Fibroblast of skin of right quadriceps (primary cell): ENCODE data around the gene ELAVL4.

Experiments used
- DNase-seq: peaks from one replicate; pipeline ENCODE4 v3.0.0-alpha.2; 2013

ELAVL4 gene

GRCh38 chr1:50108497-50109059 lies at the start of gene ELAVL4:
Gene ELAVL4 (plus strand): TSS chr1:50108920. CDS start chr1:50109190, 270 bp downstream.
- DNase-seq, result no peak

GRCh38 chr1:50060279-50060678 lies 48.4 kb upstream of the ELAVL4 start:
- peak; percentile 18 for DNase-seq

DNA sequence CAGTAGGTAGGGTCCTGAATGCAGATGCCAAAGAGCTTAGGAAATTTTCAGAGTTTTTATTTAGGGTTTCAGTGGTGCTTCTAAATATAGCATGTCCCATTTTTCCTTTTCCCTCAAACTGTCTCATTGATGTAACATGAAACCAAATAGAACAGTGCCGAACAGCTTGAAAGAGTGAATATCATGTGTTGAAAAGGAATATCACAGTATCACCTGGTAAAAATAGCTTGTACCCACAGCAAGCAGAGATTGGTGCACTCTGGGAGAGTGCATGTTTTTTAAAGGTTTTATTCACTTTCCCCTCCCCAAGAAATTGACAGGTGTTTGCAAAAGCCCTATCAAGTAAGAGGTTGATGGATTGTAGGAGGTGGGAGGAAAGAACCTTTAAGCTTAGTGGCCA lies 41.9 kb upstream of the ELAVL4 start:
- no peak for DNase-seq

DNA sequence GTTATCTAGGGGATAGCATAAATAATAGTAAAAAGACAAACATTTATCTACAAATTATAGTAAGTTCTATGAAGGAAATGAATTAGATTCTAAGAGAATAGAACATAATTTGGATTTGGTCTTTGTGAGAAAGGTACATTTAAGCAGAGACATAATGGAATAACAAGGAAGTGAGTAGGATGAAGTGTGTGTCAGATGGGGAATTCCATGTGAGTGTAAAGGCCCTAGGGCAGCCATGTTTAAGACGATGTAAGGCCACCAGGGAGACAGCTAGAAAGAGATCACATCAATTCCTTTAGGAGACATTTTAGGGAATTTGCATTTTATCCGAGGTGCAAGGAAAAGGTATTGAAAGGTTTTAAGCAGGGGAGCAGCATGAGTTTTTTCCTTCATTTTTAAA lies 33.8 kb upstream of the ELAVL4 start:
- no peak for DNase-seq

DNA sequence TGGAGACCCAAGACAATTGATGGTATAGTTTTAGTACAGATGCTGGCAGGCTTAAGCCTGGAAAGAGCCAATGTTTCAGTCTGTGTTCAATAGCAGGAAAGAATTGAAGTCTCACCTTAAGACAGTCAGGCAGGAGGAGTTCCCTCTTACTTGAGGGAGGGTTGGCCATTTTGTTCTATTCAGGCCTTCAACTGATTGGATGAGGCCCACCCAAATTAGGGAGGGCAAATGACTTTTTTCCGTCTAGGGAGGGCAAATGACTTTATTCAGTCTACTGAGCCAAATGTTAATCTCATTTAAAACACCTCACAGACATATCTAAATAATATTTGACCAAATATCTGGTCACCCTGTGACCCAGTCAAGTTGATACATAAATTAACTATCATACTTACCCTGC lies 31.4 kb upstream of the ELAVL4 start:
- no peak for DNase-seq

- DNase-seq, result no peak
Observed at GRCh38 chr1:50080904-50081586, 27.7 kb upstream of the ELAVL4 start.

DNA sequence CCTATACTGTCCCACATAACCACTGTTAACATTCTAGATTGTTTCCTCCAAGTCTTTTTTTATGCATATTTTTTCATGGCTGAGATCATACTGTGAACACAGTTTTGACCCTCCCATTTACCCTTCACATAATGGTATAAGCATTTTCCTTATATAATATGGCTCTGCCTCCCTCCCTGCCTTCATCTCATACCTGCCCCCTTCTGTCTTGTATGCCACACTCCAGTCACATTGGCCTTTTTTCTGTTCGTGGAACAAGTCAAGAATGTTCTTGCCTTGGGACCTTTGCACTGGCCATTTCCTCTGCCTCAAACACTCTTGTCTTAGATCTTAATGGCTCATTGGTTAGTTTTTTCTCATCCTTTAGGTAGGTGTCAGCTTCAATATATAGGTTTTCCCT lies 24.3 kb upstream of the ELAVL4 start:
- no peak for DNase-seq

DNA sequence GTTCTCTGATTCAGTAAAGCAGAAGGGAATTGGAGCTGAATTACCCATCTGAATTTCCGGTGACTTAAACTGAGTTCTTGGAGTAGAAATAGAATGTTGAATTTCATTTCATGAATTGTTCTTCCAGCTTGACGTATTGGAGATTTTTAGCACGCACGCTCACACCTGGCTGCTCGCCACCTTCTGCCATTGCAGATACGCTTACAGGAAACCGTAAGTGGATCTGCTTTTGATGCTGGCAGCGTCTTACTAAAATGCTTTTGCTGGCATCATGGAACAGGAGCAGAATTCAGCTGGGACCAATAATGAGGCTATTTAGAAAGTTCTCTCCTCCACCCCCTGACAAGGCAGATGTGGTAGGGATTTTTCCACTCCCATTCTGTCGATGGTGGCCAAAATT lies 17.7 kb upstream of the ELAVL4 start:
- DNase-seq, result no peak

DNA sequence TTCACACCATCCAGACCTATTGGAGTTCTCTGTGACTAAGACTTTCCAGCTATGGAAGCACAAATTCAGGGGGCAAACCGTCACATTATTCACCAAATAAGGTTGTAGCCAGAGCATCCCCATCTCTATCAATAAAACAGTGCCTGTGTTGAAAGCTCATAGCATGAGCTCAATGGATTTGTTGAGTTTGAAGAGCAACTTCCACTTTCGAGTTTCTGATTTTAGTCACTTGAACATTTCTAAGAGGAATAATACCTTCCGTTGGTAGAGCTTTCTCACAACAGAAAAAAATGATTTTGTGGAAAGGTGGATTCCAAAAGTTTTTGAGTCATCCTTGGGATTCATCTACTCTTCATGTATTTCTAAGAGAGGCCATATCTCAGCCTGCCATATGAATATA lies 13.0 kb upstream of the ELAVL4 start:
- DNase-seq, result no peak

GRCh38 chr1:50097021-50097679 lies 11.6 kb upstream of the ELAVL4 start:
- DNase-seq, result no peak

GRCh38 chr1:50097791-50098190 lies 10.9 kb upstream of the ELAVL4 start:
- no peak for DNase-seq

DNA sequence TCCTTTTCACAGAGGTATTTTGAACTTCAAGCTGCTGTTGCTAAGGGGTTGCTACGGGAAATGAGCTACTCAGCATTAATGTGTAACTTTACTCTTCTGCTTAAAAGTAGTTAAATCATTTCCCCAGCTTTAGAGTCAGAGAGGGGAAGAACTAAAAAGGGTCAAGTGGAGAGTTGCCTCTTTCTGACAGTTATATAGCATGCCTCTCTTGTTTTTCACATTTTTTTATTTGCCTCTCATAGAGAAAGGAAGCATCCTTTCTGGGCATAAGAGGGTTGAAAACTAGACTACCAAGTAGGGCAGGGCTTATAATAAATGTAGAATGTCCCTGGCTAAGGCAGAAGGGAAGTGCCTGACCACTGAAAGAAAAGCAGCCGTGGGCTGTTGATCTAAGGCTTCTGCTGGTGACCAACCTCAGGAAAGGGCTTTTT lies 10.1 kb upstream of the ELAVL4 start:
- no peak for DNase-seq

DNA sequence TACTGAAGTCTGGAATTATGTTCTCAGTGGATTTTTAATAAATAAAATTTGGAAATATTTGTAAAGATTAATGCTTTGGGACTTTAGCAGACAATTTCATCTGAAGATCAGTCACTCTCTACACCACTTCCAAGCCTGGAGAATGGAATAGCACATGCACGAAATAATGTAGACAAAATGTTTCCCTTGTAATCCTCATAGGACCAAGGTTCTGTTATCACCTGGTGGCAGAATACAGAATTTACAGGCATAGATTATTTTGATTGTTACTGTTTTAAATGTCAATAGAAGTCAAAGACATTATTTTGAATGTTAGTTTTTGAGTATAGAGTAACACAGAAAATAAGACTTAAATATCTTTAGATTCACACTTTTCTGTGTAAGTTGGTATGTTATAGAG lies 9.1 kb upstream of the ELAVL4 start:
- no peak for DNase-seq

DNA sequence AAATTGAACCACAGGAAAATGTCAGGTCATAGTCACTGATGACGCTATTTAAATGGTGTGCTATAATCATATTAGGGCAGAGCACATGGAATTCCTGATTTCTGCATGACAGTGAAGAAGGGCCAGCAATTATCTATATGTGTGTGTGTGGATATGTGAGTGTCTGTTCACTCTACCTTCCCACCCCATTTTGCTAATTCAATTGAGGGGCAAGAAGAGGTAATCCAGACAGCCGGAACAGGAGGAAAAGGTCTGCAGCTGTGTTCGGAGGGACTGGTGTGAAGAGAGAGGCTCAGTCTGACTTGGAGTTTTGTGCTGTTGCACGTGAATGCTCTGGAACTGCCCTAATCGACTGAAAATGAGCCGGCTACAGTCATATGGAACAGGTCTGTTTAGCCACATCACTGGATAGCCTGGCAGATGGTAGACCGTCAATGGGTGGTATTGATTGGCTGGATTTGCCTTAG lies 5.1 kb upstream of the ELAVL4 start:
- DNase-seq, result no peak

GRCh38 chr1:50105433-50105832 lies 3.3 kb upstream of the ELAVL4 start:
- no peak for DNase-seq

DNA sequence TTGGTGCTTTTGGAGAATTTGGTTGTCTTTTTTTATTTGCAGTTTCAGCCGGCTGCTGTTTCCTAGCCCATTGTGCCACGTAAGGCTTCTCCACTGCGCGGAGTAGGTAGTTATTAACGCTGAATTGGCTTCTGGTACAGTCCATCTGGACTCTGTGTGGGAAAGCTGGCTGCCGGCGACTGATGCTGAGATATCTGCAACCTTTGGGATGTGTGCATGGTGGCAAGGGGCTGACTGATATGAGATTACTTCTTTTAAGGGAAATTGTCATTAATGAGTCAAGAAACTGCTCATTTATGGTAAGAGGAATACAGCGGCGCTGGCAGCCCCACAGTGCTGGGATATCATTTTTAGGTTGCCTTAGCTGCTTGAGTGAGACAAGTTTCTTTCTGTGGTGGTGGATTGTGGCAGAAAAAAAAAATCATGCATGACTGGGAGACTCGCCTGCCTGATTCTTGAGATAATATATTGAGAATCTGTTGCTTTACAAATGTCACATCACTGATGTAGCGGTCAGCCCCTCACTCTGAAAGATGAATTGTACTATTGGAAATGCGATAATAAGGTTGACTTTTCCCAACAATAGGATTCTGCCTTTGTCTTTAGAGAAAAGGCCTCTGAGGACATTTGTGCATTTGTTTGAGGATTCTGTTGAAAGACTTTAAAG lies 2.5 kb upstream of the ELAVL4 start:
- no peak for DNase-seq

DNA sequence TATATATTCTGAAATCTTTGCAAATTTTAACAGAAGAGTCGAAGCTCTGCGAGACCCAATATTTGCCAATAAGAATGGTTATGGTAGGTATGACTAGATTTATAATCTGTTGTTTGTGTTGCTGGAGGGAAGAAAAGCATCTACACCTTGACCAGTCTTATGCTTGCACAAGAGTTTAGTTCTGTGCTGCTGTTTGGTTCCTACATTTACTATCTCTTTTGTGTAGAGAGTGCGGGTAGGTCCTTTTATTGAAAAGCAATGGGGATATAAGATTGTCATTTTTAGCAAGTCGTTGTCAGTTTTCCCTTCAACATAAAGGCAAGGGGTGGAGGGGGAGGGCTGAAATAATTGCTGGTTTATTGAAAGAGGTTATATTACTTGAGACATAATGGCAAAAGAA lies 396 bp downstream of the ELAVL4 start:
- DNase-seq, result no peak

DNA sequence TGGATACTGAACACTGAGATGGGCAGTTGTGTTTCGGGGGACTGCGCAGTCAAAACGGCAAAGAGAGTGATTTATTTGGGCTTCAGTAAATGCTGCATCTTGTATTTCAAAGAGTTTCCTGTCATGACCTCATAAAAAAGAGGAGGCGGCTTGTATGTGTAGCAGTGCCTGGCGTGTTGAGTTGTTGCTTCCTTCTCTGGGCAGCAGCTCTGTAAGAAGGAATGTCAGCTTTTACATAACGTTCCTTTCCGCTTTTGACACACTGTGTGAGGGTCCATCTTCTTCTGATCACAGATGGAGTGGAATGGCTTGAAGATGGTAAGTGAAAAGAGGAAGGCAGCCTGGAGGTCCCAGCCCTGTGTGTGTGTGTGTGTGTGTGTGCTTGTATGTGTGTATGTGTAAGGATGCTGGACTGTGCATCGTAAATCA lies 941 bp downstream of the ELAVL4 start:
- DNase-seq, result peak; percentile 24

- no peak for DNase-seq
Observed at GRCh38 chr1:50110151-50110550, 1.4 kb downstream of the ELAVL4 start.

- no peak for DNase-seq
Observed at GRCh38 chr1:50110656-50111055, 1.9 kb downstream of the ELAVL4 start.

DNA sequence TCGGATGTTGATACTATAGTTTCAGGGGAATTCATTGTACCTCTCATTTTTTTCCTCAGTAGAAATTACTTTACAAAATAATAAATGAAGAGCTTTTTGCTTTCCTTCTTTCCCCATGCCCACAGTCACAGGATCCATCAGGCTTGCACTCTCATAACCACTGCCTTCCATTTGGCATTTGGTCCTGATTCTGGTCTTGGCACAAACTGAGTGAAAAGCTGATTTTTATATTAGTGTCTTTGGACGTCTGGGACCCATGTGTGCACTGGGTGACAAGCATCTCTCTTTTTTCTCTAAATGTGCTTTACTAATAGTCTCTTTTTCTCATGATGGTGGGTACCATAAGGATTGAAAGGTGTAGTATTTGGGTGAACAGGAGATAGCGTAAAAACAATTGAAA lies 2.8 kb downstream of the ELAVL4 start:
- no peak for DNase-seq

DNA sequence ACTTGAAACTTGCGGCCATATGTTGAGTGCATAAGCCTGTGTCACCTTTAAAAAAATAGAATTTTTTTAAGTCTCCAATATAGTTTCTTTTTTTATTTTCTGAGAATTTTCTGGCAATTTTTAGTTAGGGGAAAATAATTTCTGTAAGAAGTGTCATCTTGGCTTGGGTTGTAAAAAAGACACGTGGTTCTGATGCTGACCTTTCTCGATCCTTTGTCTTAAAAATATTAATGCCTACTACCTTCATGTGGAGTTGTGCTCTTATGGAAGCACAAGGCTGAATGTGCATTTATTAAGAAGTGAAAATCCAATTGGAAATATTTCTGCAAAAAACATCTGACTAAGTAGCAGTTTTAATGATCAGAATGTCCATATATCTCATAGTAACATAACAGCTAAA lies 3.5 kb downstream of the ELAVL4 start:
- no peak for DNase-seq

DNA sequence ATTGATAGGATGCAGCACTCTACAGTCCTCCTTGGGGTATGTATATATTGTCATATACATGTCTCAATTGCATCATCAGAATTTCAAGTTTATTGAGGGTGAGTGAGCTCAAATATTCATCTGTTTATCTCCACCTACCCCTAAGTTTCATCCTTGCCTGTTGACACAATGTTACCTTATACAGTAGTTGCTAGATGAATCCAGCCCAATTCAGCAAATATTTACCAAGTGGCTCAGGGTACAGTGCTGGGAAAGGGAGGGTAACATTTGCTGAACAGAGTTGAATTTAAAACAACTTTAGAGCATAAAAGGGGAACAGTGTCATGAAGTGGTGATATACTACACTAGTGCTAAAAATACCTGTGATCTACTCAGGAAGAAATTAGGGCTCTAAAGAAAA lies 14.4 kb downstream of the ELAVL4 start:
- DNase-seq, result no peak
